OCI-LY3 (cell line): ENCODE data around the gene MC2R.

Experiments used
- CTCF ChIP-seq: fragments of 200-600, 300-600 bp; sonication (generic); IDR thresholded peaks from 2 replicates; pipeline ENCODE4 v1.5.1; 2014; ENCODE audit warnings: antibody characterized with exemption, low read length, low read depth
- EZH2phosphoT487 ChIP-seq: fragments of 200-600 bp; shearing (Covaris generic); IDR thresholded peaks from 2 replicates; pipeline ENCODE4 v1.6.1; 2018; ENCODE audit warnings: antibody characterized with exemption, mixed run types, low read depth

- TF ChIP-seq CTCF (no peak), EZH2phosphoT487 (no peak)
These were observed 35.8 kb downstream of the MC2R start for GRCh38 chr18:13879492-13879891.
